GM12878 (cell line): Measurements from ENCODE around the gene CCNG1. TPM values are rescaled to one million over a fixed set of nuclear protein-coding genes. Genes with fewer than 3 reads are reported as not detected.

Source experiments
- ATAC-seq: fragments of 200-7000 bp; cut with Tn5 transposase; 3 replicates; pipeline ENCODE4 v1.9.1; 2020; ENCODE audit warnings: mild to moderate bottlenecking, moderate library complexity
- BruUV-seq: library from RNA; stranded (reverse); fragments of 400-500 nt; replicated peaks from 2 replicates; lab custom pipeline; 2021; lab: Mats Ljungman, UMichigan
- CTCF ChIA-PET: fragments of 300-600 bp; sonication (Branson Sonifier 250); formaldehyde crosslinking; extraction: SDS; loops from one replicate; lab custom pipeline; 2021; ENCODE audit warnings: inconsistent platforms; lab: Yijun Ruan, JAX
- POLR2A ChIA-PET: fragments of 350-600 bp; formaldehyde crosslinking; extraction: SDS; loops from one replicate; lab custom pipeline; 2021; ENCODE audit warnings: inconsistent platforms; lab: Charles Lee
- RAD21 ChIA-PET: fragments of 300-600 bp; sonication (Branson Sonifier 250); formaldehyde crosslinking; loops from one replicate; lab custom pipeline; 2023; ENCODE audit warnings: antibody characterized with exemption; ENCODE audit not compliant: unreplicated experiment; lab: Charles Lee
- SMC1A ChIA-PET: fragments of 300-600 bp; sonication (Branson Sonifier 250); formaldehyde crosslinking; loops from one replicate; lab custom pipeline; 2023; ENCODE audit not compliant: unreplicated experiment, uncharacterized antibody; lab: Charles Lee
- DNase-seq: peaks from one replicate; pipeline ENCODE4 v3.0.0-alpha.2; 2011; ENCODE audit warnings: low read depth, low spot score
- FAIRE-seq: peaks from 3 replicates; lab custom pipeline; 2011; peaks lifted over from hg19 to GRCh38; lab: Jason Lieb, UNC
- H2AFZ ChIP-seq: 2 replicates; pipeline ENCODE4 v1.6.0; 2011; ENCODE audit warnings: low read depth, low read length, control low read depth; ENCODE audit not compliant: control insufficient read depth
- H3K27ac ChIP-seq: 2 replicates; pipeline ENCODE4 v1.5.1; 2011; ENCODE audit warnings: control low read depth; ENCODE audit not compliant: control insufficient read depth, insufficient read depth
- H3K27me3 ChIP-seq, 2 experiments: replicated peaks in 1 of 2; 2 replicates each; pipeline versions ENCODE4 v1.6.0 to v1.6.1; 2011; ENCODE audit warnings: low read length in 1 of 2; ENCODE audit not compliant: control insufficient read depth in 2 of 2, insufficient read depth in 2 of 2
- H3K36me3 ChIP-seq, 2 experiments: 2 replicates each; pipeline ENCODE4 v1.5.1; 2011; ENCODE audit warnings: low read length in 1 of 2; ENCODE audit not compliant: control insufficient read depth in 2 of 2, insufficient read depth in 2 of 2
- H3K4me1 ChIP-seq: 2 replicates; pipeline ENCODE4 v1.6.1; 2011; ENCODE audit warnings: mild to moderate bottlenecking, low read length, moderate library complexity, mixed read lengths; ENCODE audit not compliant: control insufficient read depth, insufficient read depth
- H3K4me2 ChIP-seq: 2 replicates; pipeline ENCODE4 v1.6.0; 2011; ENCODE audit warnings: control low read depth; ENCODE audit not compliant: control insufficient read depth, insufficient read depth
- H3K4me3 ChIP-seq: fragments of 200-600 bp; sonication (generic); 2 replicates; pipeline ENCODE4 v1.5.1; 2016
- H3K79me2 ChIP-seq: 2 replicates; pipeline ENCODE4 v1.6.0; 2011; ENCODE audit warnings: low read length; ENCODE audit not compliant: control insufficient read depth, insufficient read depth
- H3K9ac ChIP-seq: 2 replicates; pipeline ENCODE4 v1.8.0; 2011; ENCODE audit warnings: low read length, control low read depth, mixed read lengths; ENCODE audit not compliant: control insufficient read depth, insufficient read depth
- H3K9me3 ChIP-seq: replicated peaks from 3 replicates; pipeline ENCODE4 v1.5.1; 2011; ENCODE audit warnings: mild to moderate bottlenecking, low read length; ENCODE audit not compliant: control insufficient read depth, insufficient read depth
- H4K20me1 ChIP-seq: 2 replicates; pipeline ENCODE4 v1.6.0; 2011; ENCODE audit not compliant: control insufficient read depth, insufficient read depth
- BHLHE40 ChIP-seq, 2 experiments: fragments of 450-650 bp in 1 of 2; IDR thresholded peaks; 2 replicates each; pipeline ENCODE4 v1.6.1; 2011 to 2017; ENCODE audit warnings: low read depth in 2 of 2, borderline replicate concordance in 1 of 2, improper control_type of control experiment in 1 of 2, low read length in 1 of 2, mild to moderate bottlenecking in 1 of 2
- CBX3 ChIP-seq: fragments of 200-600 bp; sonication (generic); IDR thresholded peaks from 2 replicates; pipeline ENCODE4 v1.6.1; 2016; ENCODE audit warnings: low read depth, borderline replicate concordance
- ELK1 ChIP-seq: IDR thresholded peaks from 2 replicates; pipeline ENCODE4 v1.6.1; 2012; ENCODE audit warnings: low read depth, low read length, improper control_type of control experiment
- EZH2 ChIP-seq: IDR thresholded peaks from 2 replicates; pipeline ENCODE4 v1.6.1; 2012; ENCODE audit warnings: low read depth, mild to moderate bottlenecking, control low read depth, inconsistent platforms, low read length, borderline replicate concordance; ENCODE audit not compliant: control insufficient read depth
- GATAD2B ChIP-seq: fragments of 450-650 bp; conservative IDR thresholded peaks from 2 replicates; pipeline ENCODE4 v1.6.1; 2017; ENCODE audit warnings: low read depth, mild to moderate bottlenecking, moderate library complexity
- IKZF2 ChIP-seq, 2 experiments: fragments of 450-650 bp; IDR thresholded peaks; 2 replicates each; pipeline ENCODE4 v1.6.1; 2017; ENCODE audit warnings: mild to moderate bottlenecking in 2 of 2, moderate library complexity in 2 of 2
- KAT2A ChIP-seq: conservative IDR thresholded peaks from 2 replicates; pipeline ENCODE4 v1.6.1; 2011; ENCODE audit warnings: low read depth, low read length; ENCODE audit not compliant: control insufficient read depth
- MAX ChIP-seq: IDR thresholded peaks from 2 replicates; pipeline ENCODE4 v1.6.1; 2012; ENCODE audit warnings: low read depth, low read length, improper control_type of control experiment
- MTA2 ChIP-seq: fragments of 450-650 bp; IDR thresholded peaks from 2 replicates; pipeline ENCODE4 v1.6.1; 2016; ENCODE audit warnings: low read depth, mild to moderate bottlenecking, moderate library complexity
- MYB ChIP-seq: fragments of 150-350 bp; IDR thresholded peaks from 2 replicates; pipeline ENCODE4 v1.6.1; 2014; ENCODE audit warnings: mild to moderate bottlenecking, low read depth, low read length, borderline replicate concordance
- MYC ChIP-seq: IDR thresholded peaks from 2 replicates; pipeline ENCODE4 v1.6.1; 2011; ENCODE audit warnings: mild to moderate bottlenecking, low read length, moderate library complexity, inconsistent platforms; ENCODE audit not compliant: insufficient read depth, insufficient replicate concordance, insufficient read length, severe bottlenecking
- RELB ChIP-seq: fragments of 450-650 bp; IDR thresholded peaks from 2 replicates; pipeline ENCODE4 v1.6.1; 2017; ENCODE audit warnings: low read depth, mild to moderate bottlenecking, moderate library complexity
- RUNX3 ChIP-seq: IDR thresholded peaks from 2 replicates; pipeline ENCODE4 v1.6.1; 2012; ENCODE audit warnings: low read length, inconsistent platforms
- SMC3 ChIP-seq: IDR thresholded peaks from 2 replicates; pipeline ENCODE4 v1.6.1; 2011; ENCODE audit warnings: low read length, improper control_type of control experiment, borderline replicate concordance
- SUZ12 ChIP-seq: fragments of 200-600 bp; sonication (generic); IDR thresholded peaks from one replicate; pipeline ENCODE4 v1.6.1; 2018; ENCODE audit warnings: antibody characterized with exemption, mild to moderate bottlenecking; ENCODE audit not compliant: unreplicated experiment
- USF1 ChIP-seq: IDR thresholded peaks from 2 replicates; pipeline ENCODE4 v1.6.1; 2011; ENCODE audit warnings: borderline replicate concordance, low read depth, mild to moderate bottlenecking, moderate library complexity, mixed read lengths, low read length; ENCODE audit not compliant: insufficient read depth; ENCODE audit errors: extremely low read length
- WGBS: methylation state at CpG from one replicate; pipeline ENCODE4 v1.1.6; 2016; ENCODE audit warnings: low lambda C conversion rate; ENCODE audit not compliant: insufficient replicate concordance, insufficient coverage; ENCODE audit errors: missing lambda C conversion rate; 5-methylcytosine and 5-hydroxymethylcytosine counted together
- in situ Hi-C: fragments of 300-500 bp; cut with MboI; formaldehyde crosslinking; loops from 9 replicates; pipeline ENCODE4 v1.14.3; 2018; ENCODE audit warnings: mixed read lengths
- intact Hi-C: fragments of 100-400 bp; cut with micrococcal nuclease; formaldehyde crosslinking; loops from one replicate; pipeline ENCODE4 v1.14.2; 2022; ENCODE audit not compliant: unreplicated experiment
- polyA plus RNA-seq, 11 experiments: library from polyadenylated mRNA; depleted of rRNA in 4 of 11; unstranded in 6 of 11; stranded (reverse) in 5 of 11; fragments of >200 nt; fragmentation: Nextera tagmentation in 4 of 11; fragmentation: Illumina TruSeq in 1 of 11; extraction: Ambion mirVana in 4 of 11; extraction: Trizol in 1 of 11; gene quantifications; 1 replicate in 1 of 11; 2 replicates in 10 of 11; pipeline versions ENCODE4 v1.2.1 to v1.2.3, GENCODE V29; 2011 to 2016; ENCODE audit warnings: inconsistent platforms in 2 of 11, missing spikeins in 2 of 11, low read depth in 1 of 11
- total RNA-seq, 4 experiments: library from RNA; depleted of rRNA in 3 of 4; stranded (reverse); fragments of >200 nt in 3 of 4; fragmentation: Illumina TruSeq in 1 of 4; extraction: Trizol in 1 of 4; gene quantifications; 2 replicates each; pipeline versions ENCODE4 v1.2.1 to v1.2.3, GENCODE V29; 2013 to 2021

The CCNG1 gene
- total and polyA plus RNA-seq, 10 of the 15 experiments (the other 5 are each of a cell fraction or from before 2014, with no cell fraction given) = 90.1 to 274 (median 200) TPM

GRCh38 chr5:163444526-163444925 is 7.1 kb downstream of the CCNG1 start:
- Histone ChIP-seq H3K4me2 (no peak overlapping the region), H3K9me3 (no peaks in the 10 kb centered on the region; the same call in 2 of the 3 replicates), H3K27ac (no peak overlapping the region), H3K36me3 (peaks cover 0 to 34% of the 10 kb centered on the region in 2 experiments; a peak in 3 of 4 replicates), H3K9ac (no peak overlapping the region), H2AFZ (no peak overlapping the region), H3K4me3 (no peak overlapping the region), H3K27me3 (no peaks in the 10 kb centered on the region), H3K79me2 (peaks cover 16% of the 10 kb centered on the region), H4K20me1 (no peaks in the 10 kb centered on the region), H3K4me1 (no peaks in the 10 kb centered on the region)
- FAIRE-seq (no peak), ATAC-seq (no peak), DNase-seq (no peak)
- WGBS = 100% methylated on average over 1 of the region's 1 CpG
- TF ChIP-seq RELB (no peak), IKZF2 (IDR thresholded peaks at IDR 0.05) (no peak), EZH2 (no peak), RUNX3 (no peak), GATAD2B (no peak), KAT2A (no peak), ELK1 (no peak), MAX (no peak), SMC3 (no peak), CBX3 (no peak), MYC (no peak), SUZ12 (no peak), USF1 (no peak), MTA2 (no peak), MYB (no peak), BHLHE40 (IDR thresholded peaks at IDR 0.05; ENCODE audit: borderline replicate concordance in 1 of 2, low read depth in 2 of 2, low read length in 1 of 2) (no peak)
- in situ Hi-C loops (no loop called here), intact Hi-C loops (no loop called here)
- ChIA-PET RAD21 (no interaction called here), SMC1A (no interaction called here), POLR2A (interaction anchor here (1.2 kb wide), 1 partner anchor 11 kb away, joined by 4 read pairs; no protein-coding TSS in a partner anchor), CTCF (interaction anchor here (2.2 to 7.6 kb wide), 2 partner anchors 10 to 14 kb away, joined by 7 to 74 read pairs; partner anchors contain the start of genes HMMR and NUDCD2)
- BruUV-seq = no TSS peak
